IMR-90 (cell line): Measurements from ENCODE around the gene AGBL5. TPM values are rescaled to one million over a fixed set of nuclear protein-coding genes. Genes with fewer than 3 reads are reported as not detected.

ENCODE experiments used
- ATAC-seq: fragments of 200-7000 bp; cut with Tn5 transposase; 2 replicates; pipeline ENCODE4 v1.9.1; 2020; ENCODE audit warnings: low read depth, mild to moderate bottlenecking, moderate library complexity
- BruUV-seq: library from RNA; stranded (reverse); fragments of 400-500 nt; replicated peaks from 2 replicates; lab custom pipeline; 2021; lab: Mats Ljungman, UMichigan
- CTCF ChIA-PET: fragments of 300-600 bp; formaldehyde crosslinking; extraction: SDS; loops from one replicate; lab custom pipeline; 2021; ENCODE audit warnings: antibody characterized with exemption; lab: Yijun Ruan, JAX
- POLR2A ChIA-PET: fragments of 300-600 bp; sonication (Branson Sonifier 250); formaldehyde crosslinking; loops from one replicate; lab custom pipeline; 2022; ENCODE audit warnings: antibody characterized with exemption; ENCODE audit not compliant: unreplicated experiment; lab: Charles Lee
- DNase-seq: peaks from one replicate; pipeline ENCODE4 v3.0.0; 2013
- H2AFZ ChIP-seq: replicated peaks from 2 replicates; pipeline ENCODE3; 2013; ENCODE audit warnings: low read length, mild to moderate bottlenecking; ENCODE audit not compliant: poor library complexity
- H2AK5ac ChIP-seq: 2 replicates; pipeline ENCODE4 v1.6.1; 2013; ENCODE audit warnings: low read depth, low read length, inconsistent platforms
- H2AK9ac ChIP-seq: replicated peaks from 2 replicates; pipeline ENCODE3; 2013; ENCODE audit warnings: mild to moderate bottlenecking, low read depth, low read length, moderate library complexity; ENCODE audit not compliant: poor library complexity
- H2BK120ac ChIP-seq: 2 replicates; pipeline ENCODE4 v1.6.1; 2013; ENCODE audit warnings: low read depth, low read length, inconsistent platforms
- H2BK15ac ChIP-seq: 3 replicates; pipeline ENCODE4 v1.6.1; 2013; ENCODE audit warnings: low read depth, low read length, inconsistent platforms
- H2BK20ac ChIP-seq: 2 replicates; pipeline ENCODE4 v1.6.1; 2013; ENCODE audit warnings: low read depth, mild to moderate bottlenecking, inconsistent platforms, low read length, moderate library complexity
- H2BK5ac ChIP-seq: 2 replicates; pipeline ENCODE4 v1.6.1; 2013; ENCODE audit warnings: mild to moderate bottlenecking, low read depth, low read length, inconsistent platforms; ENCODE audit not compliant: poor library complexity, severe bottlenecking
- H3K14ac ChIP-seq: replicated peaks from 2 replicates; pipeline ENCODE4 v1.6.1; 2013; ENCODE audit warnings: low read depth, low read length, inconsistent platforms
- H3K18ac ChIP-seq: 2 replicates; pipeline ENCODE4 v1.6.1; 2013; ENCODE audit warnings: low read depth, low read length, control low read depth
- H3K23ac ChIP-seq: 2 replicates; pipeline ENCODE4 v1.6.1; 2013; ENCODE audit warnings: low read depth, low read length, inconsistent platforms
- H3K27ac ChIP-seq: 2 replicates; pipeline ENCODE4 v1.5.1; 2013; ENCODE audit warnings: mild to moderate bottlenecking, control low read depth, low read length; ENCODE audit not compliant: insufficient read depth
- H3K27me3 ChIP-seq: 2 replicates; pipeline ENCODE4 v1.6.1; 2013; ENCODE audit warnings: low read length; ENCODE audit not compliant: control insufficient read depth, insufficient read depth
- H3K36me3 ChIP-seq: 2 replicates; pipeline ENCODE4 v1.6.1; 2013; ENCODE audit warnings: low read length, mixed read lengths; ENCODE audit not compliant: control insufficient read depth, insufficient read depth
- H3K4ac ChIP-seq: 2 replicates; pipeline ENCODE4 v1.6.1; 2013; ENCODE audit warnings: low read depth, low read length, inconsistent platforms
- H3K4me1 ChIP-seq: 2 replicates; pipeline ENCODE4 v1.6.1; 2013; ENCODE audit warnings: low read length, mixed read lengths; ENCODE audit not compliant: control insufficient read depth, insufficient read depth
- H3K4me2 ChIP-seq: 2 replicates; pipeline ENCODE4 v1.6.1; 2013; ENCODE audit warnings: low read depth, mild to moderate bottlenecking, control low read depth, low read length, moderate library complexity
- H3K4me3 ChIP-seq: 2 replicates; pipeline ENCODE4 v1.5.1; 2013; ENCODE audit warnings: low read depth, mild to moderate bottlenecking, control low read depth, low read length, moderate library complexity; ENCODE audit not compliant: insufficient read depth
- H3K56ac ChIP-seq: 2 replicates; pipeline ENCODE4 v1.6.1; 2013; ENCODE audit warnings: low read length, inconsistent platforms; ENCODE audit not compliant: insufficient read depth; ENCODE audit errors: extremely low read depth
- H3K79me1 ChIP-seq, 2 experiments: 2 replicates each; pipeline ENCODE4 v1.6.1; 2013; ENCODE audit warnings: low read length in 2 of 2, inconsistent platforms in 1 of 2, low read depth in 1 of 2
- H3K9ac ChIP-seq: 2 replicates; pipeline ENCODE4 v1.6.1; 2013; ENCODE audit warnings: low read depth, low read length, control low read depth
- H3K9me1 ChIP-seq: 2 replicates; pipeline ENCODE4 v1.6.1; 2013; ENCODE audit warnings: low read length, inconsistent platforms; ENCODE audit not compliant: insufficient read depth
- H3K9me3 ChIP-seq: 2 replicates; pipeline ENCODE4 v1.6.1; 2013; ENCODE audit warnings: low read length; ENCODE audit not compliant: control insufficient read depth, insufficient read depth
- H4K20me1 ChIP-seq: 2 replicates; pipeline ENCODE4 v1.6.1; 2013; ENCODE audit warnings: low read length, inconsistent platforms; ENCODE audit not compliant: insufficient read depth
- H4K5ac ChIP-seq: 2 replicates; pipeline ENCODE4 v1.6.1; 2013; ENCODE audit warnings: mild to moderate bottlenecking, low read depth, low read length, control low read depth
- H4K8ac ChIP-seq, 2 experiments: 2 replicates each; pipeline ENCODE4 v1.6.1; 2013; ENCODE audit warnings: low read depth in 2 of 2, low read length in 2 of 2, control low read depth in 1 of 2, inconsistent platforms in 1 of 2
- H4K91ac ChIP-seq: 2 replicates; pipeline ENCODE4 v1.6.1; 2013; ENCODE audit warnings: low read depth, low read length, inconsistent platforms; ENCODE audit not compliant: insufficient read depth
- ELK1 ChIP-seq: fragments of 150-350 bp; IDR thresholded peaks from 2 replicates; pipeline ENCODE4 v1.6.1; 2016; ENCODE audit warnings: low read depth, mild to moderate bottlenecking, low read length, moderate library complexity, borderline replicate concordance
- WGBS, 2 experiments: methylation state at CpG; one replicate each; pipeline versions ENCODE4 v1.1.5 to v1.1.7; 2013; ENCODE audit warnings: missing lambda C conversion rate in 2 of 2; ENCODE audit not compliant: insufficient read length in 1 of 2; ENCODE audit errors: extremely low coverage in 2 of 2; 5-methylcytosine and 5-hydroxymethylcytosine counted together
- dilution Hi-C: fragments of 300-500 bp; cut with HindIII; formaldehyde crosslinking; loops from one replicate; pipeline ENCODE4 v1.14.3; 2018; ENCODE audit warnings: low sequenced_read_pairs; ENCODE audit not compliant: unreplicated experiment
- in situ Hi-C: fragments of 300-500 bp; cut with MboI; formaldehyde crosslinking; loops from 3 replicates; pipeline ENCODE4 v1.14.3; 2019; ENCODE audit warnings: low sequenced_read_pairs, inconsistent platforms, mixed read lengths
- intact Hi-C: fragments of 100-400 bp; cut with micrococcal nuclease; formaldehyde crosslinking; loops from 2 replicates; pipeline ENCODE4 v1.10.0; 2022
- polyA plus RNA-seq, 3 experiments: library from polyadenylated mRNA; depleted of rRNA; stranded (reverse); fragments of >200 nt; gene quantifications; 2 replicates each; pipeline ENCODE4 v1.2.3, GENCODE V29; 2012; ENCODE audit warnings: low replicate concordance in 1 of 3
- total RNA-seq: library from RNA; depleted of rRNA; stranded (reverse); fragments of >200 nt; gene quantifications from 2 replicates; pipeline ENCODE4 v1.2.3, GENCODE V29; 2012

Gene AGBL5
- total and polyA plus RNA-seq, 2 of the 4 experiments (the other 2 are of a cell fraction): 19.0 to 26.2 TPM

- Histone ChIP-seq H3K4me2 (no peak overlapping the region), H4K20me1 (no peaks in the 10 kb centered on the region), H3K36me3 (no peaks in the 10 kb centered on the region), H3K4me1 (no peaks in the 10 kb centered on the region), H3K9ac (no peak overlapping the region), H3K23ac (no peak overlapping the region), H2AK9ac (no peak overlapping the region), H3K9me3 (no peaks in the 10 kb centered on the region), H2AFZ (no peak overlapping the region), H2AK5ac (no peak overlapping the region), H3K27ac (no peak overlapping the region), H3K4me3 (no peak overlapping the region), H3K79me1 (no peaks in the 10 kb centered on the region), H3K9me1 (no peaks in the 10 kb centered on the region), H3K18ac (no peak overlapping the region), H4K91ac (no peak overlapping the region), H2BK15ac (no peak overlapping the region), H3K4ac (no peak overlapping the region), H2BK20ac (no peak overlapping the region), H2BK120ac (no peak overlapping the region), H3K27me3 (peaks cover 38% of the 10 kb centered on the region), H3K56ac (no peak overlapping the region), H4K8ac (no peak overlapping the region), H4K5ac (no peak overlapping the region), H2BK5ac (no peak overlapping the region), H3K14ac (no peak overlapping the region)
- dilution Hi-C loops (no loop called here), in situ Hi-C loops (loop anchor here (5.0 kb wide), 1 partner anchor 95 kb away; no protein-coding TSS in a partner anchor), intact Hi-C loops (no loop called here)
- WGBS, 2 experiments: 67% methylated on average over 1 of the region's 5 CpGs; no CpG with 5 or more reads in 1 of the 2 experiments
- no peak for TF ChIP-seq ELK1
- DNase-seq: no peak
- POLR2A ChIA-PET: no interaction called here
- CTCF ChIA-PET: interaction anchor here (0.9 kb wide), 1 partner anchor 90 kb away, joined by 4 read pairs; no protein-coding TSS in a partner anchor
- ATAC-seq: no peak
- BruUV-seq: no TSS peak
Measured at GRCh38 chr2:27102329-27102728, 50.9 kb downstream of the AGBL5 start.
